ENCODE data around the gene CYP4F11. TPM values are rescaled to one million over a fixed set of nuclear protein-coding genes. Genes with fewer than 3 reads are reported as not detected.

The CYP4F11 gene
- total RNA-seq, 1 experiment from 2014 or later, result not detected

DNA sequence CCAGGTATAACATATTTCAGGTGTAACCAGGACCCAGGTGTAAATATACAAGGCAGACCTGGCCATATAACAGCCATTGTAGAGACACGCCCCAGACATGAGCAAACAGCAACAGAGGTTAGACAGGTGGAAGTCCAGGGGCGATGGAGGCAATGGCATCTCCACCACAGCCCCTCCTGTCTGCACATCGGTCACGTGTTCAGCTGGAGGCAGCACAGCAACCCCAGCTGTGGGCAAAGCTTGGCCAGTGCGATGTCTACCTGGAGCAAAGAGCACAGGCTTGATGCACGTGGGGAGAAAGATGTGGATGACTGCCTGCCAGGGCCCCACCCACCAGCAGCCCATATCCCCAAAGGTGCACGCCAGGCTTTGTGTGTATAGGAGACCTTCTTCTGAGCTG lies 40.9 kb downstream of the CYP4F11 start:
- no peak overlapping the region for H3K4me2 ChIP-seq (ENCODE audit: insufficient read depth, insufficient read length, low read length)
- no peak overlapping the region for H2BK20ac ChIP-seq (ENCODE audit: low read depth, low read length, poor library complexity, severe bottlenecking)
- H3K27me3 ChIP-seq (ENCODE audit: insufficient read depth, low read length), result no peaks in the 10 kb centered on the region
- no peak overlapping the region for H3K23ac ChIP-seq (ENCODE audit: insufficient read length, low read depth, low read length)
- no peak overlapping the region for H3K14ac ChIP-seq (ENCODE audit: insufficient read depth, low read length)
- no peak overlapping the region for H4K8ac ChIP-seq (replicated peaks; ENCODE audit: insufficient read length, low read depth, low read length)
- H3K9me3 Mint-ChIP-seq, result peaks cover 67% of the 10 kb centered on the region in 2 experiments
- H3K27ac Mint-ChIP-seq, result no peak overlapping the region
- no peak overlapping the region for H2BK5ac ChIP-seq (ENCODE audit: insufficient read length, low read length)
- H3K27ac ChIP-seq (ENCODE audit: insufficient read length, low read depth, low read length), result no peak overlapping the region
- WGBS (ENCODE audit: extremely low coverage, insufficient read length, low lambda C conversion rate), result no CpG with 5 or more reads among the region's 7 CpGs
- H2BK15ac ChIP-seq (ENCODE audit: low read depth, low read length), result no peak overlapping the region
- no peak for DNase-seq
- no peak overlapping the region for H3K18ac ChIP-seq (ENCODE audit: insufficient read length, low read depth, low read length)
- no peak overlapping the region for H3T11ph ChIP-seq (ENCODE audit: low read length)
- no peaks in the 10 kb centered on the region for H3K4me1 ChIP-seq (ENCODE audit: insufficient read depth, low read length)
- H3K9ac ChIP-seq (ENCODE audit: extremely low read depth, insufficient read length, low read length), result no peak overlapping the region
- H3K4me1 Mint-ChIP-seq, result no peaks in the 10 kb centered on the region
- H3K4me3 Mint-ChIP-seq, result no peak overlapping the region
- H2BK120ac ChIP-seq (ENCODE audit: low read depth, low read length, poor library complexity, severe bottlenecking), result no peak overlapping the region
- no peaks in the 10 kb centered on the region for H4K20me1 ChIP-seq (ENCODE audit: control insufficient read depth, insufficient read depth, insufficient read length)
- no peak overlapping the region for H3K56ac ChIP-seq (ENCODE audit: insufficient read length, low read depth, low read length)
- no peak overlapping the region for H4K5ac ChIP-seq (ENCODE audit: insufficient read length, low read depth, low read length)
- no peak overlapping the region for H2AFZ ChIP-seq (ENCODE audit: low read length)
- H3K4ac ChIP-seq (ENCODE audit: low read depth, low read length), result no peak overlapping the region
- H3K23me2 ChIP-seq (ENCODE audit: insufficient read length, low read depth, low read length, poor library complexity, severe bottlenecking), result no peaks in the 10 kb centered on the region
- H3K36me3 Mint-ChIP-seq (ENCODE audit: insufficient read depth in 1 of 3, low read depth in 3 of 3), result peaks cover 5 to 29% (median 11%) of the 10 kb centered on the region in 3 experiments; a peak in 5 of 7 replicates
- no peak overlapping the region for H2AK5ac ChIP-seq (ENCODE audit: insufficient read length, low read length)
- H4K91ac ChIP-seq (ENCODE audit: insufficient read length, low read depth, low read length), result no peak overlapping the region
- H2BK12ac ChIP-seq (ENCODE audit: insufficient read length, low read depth, low read length), result no peak overlapping the region
- peaks cover 1% of the 10 kb centered on the region; the same call in 1 of the 2 replicates for H3K27me3 Mint-ChIP-seq (ENCODE audit: low read depth)
- H3K79me1 ChIP-seq (ENCODE audit: insufficient read depth, low read depth, low read length, poor library complexity, severe bottlenecking), result no peaks in the 10 kb centered on the region
- peaks cover 97% of the 10 kb centered on the region for H3K9me3 ChIP-seq (ENCODE audit: control insufficient read depth, low read depth, low read length)
- H3K79me2 ChIP-seq (ENCODE audit: insufficient read depth, low read length), result no peaks in the 10 kb centered on the region
- no peak for TF ChIP-seq CTCF (conservative IDR thresholded peaks at IDR 0.05)
